ENCODE measurements around the gene C1QTNF1. TPM values are rescaled to one million over a fixed set of nuclear protein-coding genes. Genes with fewer than 3 reads are reported as not detected.

The C1QTNF1 gene
- total RNA-seq, 2 experiments from 2014 or later, result not detected

- TF ChIP-seq CTCF (IDR thresholded peaks at IDR 0.05), result no peak
- H3K27me3 Mint-ChIP-seq, result peaks cover 23% of the 10 kb centered on the region
- peaks cover 9% of the 10 kb centered on the region for H3K4me1 Mint-ChIP-seq (ENCODE audit: low read depth)
- DNase-seq, result no peak
- H3K4me1 ChIP-seq (ENCODE audit: insufficient read depth, low read length), result peaks cover 20% of the 10 kb centered on the region
- no peak overlapping the region for H3K27ac Mint-ChIP-seq
- intact Hi-C loops (cut with DNase I, micrococcal nuclease), result no loop called here
- H3K27me3 ChIP-seq (ENCODE audit: control insufficient read depth in 1 of 2, insufficient read depth in 2 of 2, low read length in 2 of 2), result peaks cover 15 to 23% of the 10 kb centered on the region in 2 experiments
- H3K9me3 ChIP-seq (ENCODE audit: control insufficient read depth in 1 of 2, insufficient read depth in 1 of 2, low read length in 2 of 2), result no peaks in the 10 kb centered on the region
- ChIA-PET CTCF (no interaction called here), POLR2A (no interaction called here)
- no peak for ATAC-seq (ENCODE audit: poor library complexity)
- no peak overlapping the region for H3K4me3 ChIP-seq (ENCODE audit: low read length)
- H3K9me3 Mint-ChIP-seq, result no peaks in the 10 kb centered on the region
- no peak overlapping the region for H3K27ac ChIP-seq (ENCODE audit: low read depth in 1 of 2, low read length in 2 of 2)
- peaks cover 9% of the 10 kb centered on the region for H3K36me3 Mint-ChIP-seq (ENCODE audit: low read depth)
- no peak overlapping the region for H3K4me3 Mint-ChIP-seq
- peaks cover 14% of the 10 kb centered on the region for H3K36me3 ChIP-seq (ENCODE audit: insufficient read depth, low read length)
Measured at GRCh38 chr17:79090443-79091225, 66.7 kb downstream of the C1QTNF1 start.

- no peak for TF ChIP-seq CTCF (IDR thresholded peaks at IDR 0.05)
- Histone ChIP-seq H3K9me3 (ENCODE audit: control insufficient read depth in 1 of 2, insufficient read depth in 1 of 2, low read length in 2 of 2) (no peaks in the 10 kb centered on the region), H3K4me1 (ENCODE audit: insufficient read depth, low read length) (peaks cover 20% of the 10 kb centered on the region), H3K27ac (ENCODE audit: low read depth in 1 of 2, low read length in 2 of 2) (no peak overlapping the region), H3K36me3 (ENCODE audit: insufficient read depth, low read length) (peaks cover 9% of the 10 kb centered on the region), H3K27me3 (ENCODE audit: control insufficient read depth in 1 of 2, insufficient read depth in 2 of 2, low read length in 2 of 2) (peaks cover 17 to 29% of the 10 kb centered on the region in 2 experiments), H3K4me3 (ENCODE audit: low read length) (no peak overlapping the region)
- H3K36me3 Mint-ChIP-seq (ENCODE audit: low read depth), result peaks cover 5% of the 10 kb centered on the region
- H3K9me3 Mint-ChIP-seq, result no peaks in the 10 kb centered on the region
- intact Hi-C loops (cut with DNase I, micrococcal nuclease), result no loop called here
- peaks cover 29% of the 10 kb centered on the region for H3K27me3 Mint-ChIP-seq
- ChIA-PET POLR2A (no interaction called here), CTCF (no interaction called here)
- no peak for ATAC-seq (ENCODE audit: poor library complexity)
- peaks cover 9% of the 10 kb centered on the region for H3K4me1 Mint-ChIP-seq (ENCODE audit: low read depth)
- no peak overlapping the region for H3K27ac Mint-ChIP-seq
- no peak for DNase-seq
- no peak overlapping the region for H3K4me3 Mint-ChIP-seq
Measured at GRCh38 chr17:79091226-79091670, 67.3 kb downstream of the C1QTNF1 start.

GRCh38 chr17:79092567-79092966 lies 68.6 kb downstream of the C1QTNF1 start:
- H3K27me3 Mint-ChIP-seq, result peaks cover 37% of the 10 kb centered on the region
- ATAC-seq (ENCODE audit: poor library complexity) (no peak), DNase-seq (no peak)
- H3K9me3 ChIP-seq (ENCODE audit: control insufficient read depth in 1 of 2, insufficient read depth in 1 of 2, low read length in 2 of 2), result no peaks in the 10 kb centered on the region
- H3K4me1 Mint-ChIP-seq (ENCODE audit: low read depth), result peaks cover 9% of the 10 kb centered on the region
- H3K36me3 ChIP-seq (ENCODE audit: insufficient read depth, low read length), result no peaks in the 10 kb centered on the region
- H3K36me3 Mint-ChIP-seq (ENCODE audit: low read depth), result peaks cover 2% of the 10 kb centered on the region
- H3K4me3 Mint-ChIP-seq, result no peak overlapping the region
- ChIA-PET CTCF (no interaction called here), POLR2A (no interaction called here)
- intact Hi-C loops (cut with DNase I, micrococcal nuclease), result no loop called here
- no peak overlapping the region for H3K27ac ChIP-seq (ENCODE audit: low read depth in 1 of 2, low read length in 2 of 2)
- peaks cover 18 to 37% of the 10 kb centered on the region in 2 experiments for H3K27me3 ChIP-seq (ENCODE audit: control insufficient read depth in 1 of 2, insufficient read depth in 2 of 2, low read length in 2 of 2)
- H3K4me3 ChIP-seq (ENCODE audit: low read length), result no peak overlapping the region
- H3K4me1 ChIP-seq (ENCODE audit: insufficient read depth, low read length), result peaks cover 23% of the 10 kb centered on the region
- no peak for TF ChIP-seq CTCF (IDR thresholded peaks at IDR 0.05)
- H3K9me3 Mint-ChIP-seq, result no peaks in the 10 kb centered on the region
- H3K27ac Mint-ChIP-seq, result no peak overlapping the region

Data from CD4-positive, alpha-beta T cell (primary cell).